HCT116 (cell line): ENCODE data around the gene ALCAM. TPM values are rescaled to one million over a fixed set of nuclear protein-coding genes. Genes with fewer than 3 reads are reported as not detected.

ENCODE experiments used
- ATAC-seq: fragments of 200-7000 bp; cut with Tn5 transposase; 2 replicates; pipeline ENCODE4 v1.9.1; 2020; ENCODE audit warnings: mild to moderate bottlenecking, moderate library complexity
- BruUV-seq: library from RNA; stranded (reverse); fragments of 400-500 nt; replicated peaks from 2 replicates; lab custom pipeline; 2021; lab: Mats Ljungman, UMichigan
- CTCF ChIA-PET: fragments of 300-600 bp; sonication (Branson Sonifier 250); formaldehyde crosslinking; loops from one replicate; lab custom pipeline; 2021; ENCODE audit warnings: antibody characterized with exemption; lab: Charles Lee
- POLR2A ChIA-PET: fragments of 300-600, 350-600 bp; sonication (Branson Sonifier 250); formaldehyde crosslinking; loops from one replicate; lab custom pipeline; 2021; ENCODE audit warnings: antibody characterized with exemption; lab: Charles Lee
- RAD21 ChIA-PET, 2 experiments: fragments of 300-600 bp; sonication (Branson Sonifier 250); formaldehyde crosslinking; loops; one replicate each; lab custom pipeline; 2023; ENCODE audit warnings: low total read pairs in 2 of 2; ENCODE audit not compliant: uncharacterized antibody in 2 of 2, unreplicated experiment in 2 of 2, low non-redundant PET in 1 of 2; lab: Charles Lee
- DNase-seq: peaks from one replicate; pipeline ENCODE4 v3.0.0-alpha.2; 2010; ENCODE audit warnings: low read depth, low spot score
- H2AFZ ChIP-seq: fragments of 200-600 bp; shearing (Covaris generic), sonication (generic); 2 replicates; pipeline ENCODE4 v1.6.1; 2017; ENCODE audit warnings: low read depth, mixed run types, mixed read lengths, antibody characterized with exemption, low read length; ENCODE audit not compliant: poor library complexity, severe bottlenecking
- H3K27ac ChIP-seq: 2 replicates; pipeline ENCODE4 v1.5.1; 2012; ENCODE audit warnings: low read depth, low read length
- H3K27me3 ChIP-seq: fragments of 200-600 bp; sonication (generic); 2 replicates; pipeline ENCODE4 v1.6.1; 2016; ENCODE audit warnings: mixed run types, low read length, mixed read lengths; ENCODE audit not compliant: insufficient read depth
- H3K36me3 ChIP-seq, 2 experiments: fragments of 200-500 bp in 1 of 2; fragments of 200-600 bp in 1 of 2; sonication (Bioruptor generic) in 1 of 2; sonication (generic) in 1 of 2; 2 replicates each; pipeline versions ENCODE4 v1.5.1 to v1.6.1; 2014 to 2016; ENCODE audit warnings: low read length in 2 of 2, inconsistent platforms in 1 of 2, mixed read lengths in 1 of 2, mixed run types in 1 of 2; ENCODE audit not compliant: insufficient read depth in 2 of 2, control insufficient read depth in 1 of 2
- H3K4me1 ChIP-seq, 2 experiments: fragments of 200-600 bp in 1 of 2; sonication (generic) in 1 of 2; 2 replicates each; pipeline versions ENCODE4 v1.5.1 to v1.6.1; 2012 to 2017; ENCODE audit warnings: low read length in 2 of 2, inconsistent platforms in 1 of 2, mild to moderate bottlenecking in 1 of 2, mixed read lengths in 1 of 2, mixed run types in 1 of 2, moderate library complexity in 1 of 2; ENCODE audit not compliant: insufficient read depth in 2 of 2, control insufficient read depth in 1 of 2
- H3K4me2 ChIP-seq: fragments of 200-600 bp; sonication (generic); 2 replicates; pipeline ENCODE4 v1.6.1; 2017; ENCODE audit warnings: mixed run types, low read length, mixed read lengths
- H3K4me3 ChIP-seq, 2 experiments: fragments of 200-600 bp in 1 of 2; sonication (generic) in 1 of 2; replicated peaks in 1 of 2; 2 replicates each; pipeline ENCODE4 v1.5.1; 2011 to 2016; ENCODE audit warnings: low read length in 2 of 2, control low read depth in 1 of 2, low read depth in 1 of 2, mild to moderate bottlenecking in 1 of 2, mixed read lengths in 1 of 2, mixed run types in 1 of 2
- H3K79me2 ChIP-seq: fragments of 200-600 bp; sonication (generic); 2 replicates; pipeline ENCODE4 v1.6.1; 2017; ENCODE audit warnings: mild to moderate bottlenecking, mixed run types, low read length, moderate library complexity, mixed read lengths; ENCODE audit not compliant: insufficient read depth
- H3K9ac ChIP-seq: fragments of 200-600 bp; sonication (generic); 2 replicates; pipeline ENCODE4 v1.6.1; 2016; ENCODE audit warnings: low read length, mixed read lengths
- H3K9me2 ChIP-seq: fragments of 200-600 bp; sonication (generic), shearing (Covaris generic); 2 replicates; pipeline ENCODE4 v1.6.1; 2017; ENCODE audit warnings: mixed run types, mild to moderate bottlenecking, moderate library complexity; ENCODE audit not compliant: insufficient read depth
- H3K9me3 ChIP-seq, 2 experiments: fragments of 200-500 bp in 1 of 2; fragments of 200-600 bp in 1 of 2; sonication (Bioruptor generic) in 1 of 2; sonication (generic) in 1 of 2; 2 replicates each; pipeline ENCODE4 v1.6.1; 2014 to 2017; ENCODE audit warnings: low read length in 2 of 2, mixed read lengths in 2 of 2, inconsistent platforms in 1 of 2, low read depth in 1 of 2, mild to moderate bottlenecking in 1 of 2, mixed run types in 1 of 2, moderate library complexity in 1 of 2; ENCODE audit not compliant: control insufficient read depth in 1 of 2, insufficient read depth in 1 of 2
- H4K20me1 ChIP-seq: fragments of 200-600 bp; sonication (generic), shearing (Covaris generic); 2 replicates; pipeline ENCODE4 v1.6.1; 2017; ENCODE audit warnings: mixed run types, mild to moderate bottlenecking, moderate library complexity; ENCODE audit not compliant: insufficient read depth
- ATF3 ChIP-seq: IDR thresholded peaks from 2 replicates; pipeline ENCODE4 v1.6.1; 2012
- CBX3 ChIP-seq: IDR thresholded peaks from 2 replicates; pipeline ENCODE4 v1.6.1; 2012; ENCODE audit warnings: low read depth
- FOSL1 ChIP-seq: IDR thresholded peaks from 2 replicates; pipeline ENCODE4 v1.6.1; 2012; ENCODE audit warnings: low read depth
- POLR2AphosphoS5 ChIP-seq: IDR thresholded peaks from 2 replicates; pipeline ENCODE4 v1.6.1; 2011; ENCODE audit warnings: mild to moderate bottlenecking, low read depth, low read length, moderate library complexity
- REST ChIP-seq: IDR thresholded peaks from 2 replicates; pipeline ENCODE4 v1.6.1; 2012; ENCODE audit warnings: low read depth
- SP1 ChIP-seq: IDR thresholded peaks from 2 replicates; pipeline ENCODE4 v1.6.1; 2012; ENCODE audit warnings: low read depth
- YY1 ChIP-seq: IDR thresholded peaks from 2 replicates; pipeline ENCODE4 v1.6.1; 2011; ENCODE audit warnings: low read length, low read depth, moderate library complexity, mild to moderate bottlenecking; ENCODE audit not compliant: insufficient replicate concordance; ENCODE audit errors: extremely low read depth
- ZNF274 ChIP-seq: fragments of 200-500 bp; sonication (Bioruptor generic); IDR thresholded peaks from 2 replicates; pipeline ENCODE4 v1.6.1; 2014; ENCODE audit warnings: mild to moderate bottlenecking, low read depth, low read length, inconsistent platforms
- intact Hi-C: fragments of 100-400 bp; cut with micrococcal nuclease; formaldehyde crosslinking; loops from 2 replicates; pipeline ENCODE4 v1.10.0; 2022
- total RNA-seq: library from RNA; stranded (reverse); gene quantifications from one replicate; pipeline ENCODE4 v1.2.1, GENCODE V29; 2021; ENCODE audit not compliant: unreplicated experiment

The ALCAM gene
- total RNA-seq, 1 experiment from 2014 or later = 56.7 TPM

- Histone ChIP-seq H3K9me2 (no peaks in the 10 kb centered on the region), H2AFZ (no peak overlapping the region), H3K4me1 (no peaks in the 10 kb centered on the region), H3K36me3 (peaks cover 4 to 5% of the 10 kb centered on the region in 2 experiments; a peak in 2 of 4 replicates), H3K9ac (no peak overlapping the region), H3K27me3 (no peaks in the 10 kb centered on the region), H4K20me1 (no peaks in the 10 kb centered on the region), H3K4me3 (no peak overlapping the region), H3K4me2 (no peak overlapping the region), H3K9me3 (no peaks in the 10 kb centered on the region), H3K27ac (no peak overlapping the region), H3K79me2 (no peaks in the 10 kb centered on the region)
- TF ChIP-seq SP1 (no peak), FOSL1 (no peak), ATF3 (no peak), ZNF274 (no peak), CBX3 (no peak), YY1 (no peak), REST (no peak), POLR2AphosphoS5 (no peak)
- ChIA-PET CTCF (no interaction called here), POLR2A (no interaction called here), RAD21 (no interaction called here)
- DNase-seq = no peak
- intact Hi-C loops = no loop called here
- BruUV-seq = no TSS peak
- ATAC-seq = no peak
Measured at GRCh38 chr3:105537371-105538080, 170.8 kb downstream of the ALCAM start.
